Right renal cortex interstitium (tissue), 3 donors: ENCODE measurements around the gene UBXN11. TPM values are rescaled to one million over a fixed set of nuclear protein-coding genes. Genes with fewer than 3 reads are reported as not detected.

Experiments used
- DNase-seq, 3 donors: peaks; one replicate each; pipeline ENCODE4 v3.0.0-alpha.2; 2013; ENCODE audit warnings: low read depth in 3 of 3, low spot score in 2 of 3
- polyA plus RNA-seq, 3 donors: library from polyadenylated mRNA; unstranded; fragments of 120-200 nt; gene quantifications; one replicate each; pipeline ENCODE4 v1.2.1, GENCODE V29; 2013; ENCODE audit not compliant: insufficient read length in 3 of 3

UBXN11 gene
- polyA plus RNA-seq, 3 donors, result 33.2 to 35.5 (median 35.3) TPM

DNA sequence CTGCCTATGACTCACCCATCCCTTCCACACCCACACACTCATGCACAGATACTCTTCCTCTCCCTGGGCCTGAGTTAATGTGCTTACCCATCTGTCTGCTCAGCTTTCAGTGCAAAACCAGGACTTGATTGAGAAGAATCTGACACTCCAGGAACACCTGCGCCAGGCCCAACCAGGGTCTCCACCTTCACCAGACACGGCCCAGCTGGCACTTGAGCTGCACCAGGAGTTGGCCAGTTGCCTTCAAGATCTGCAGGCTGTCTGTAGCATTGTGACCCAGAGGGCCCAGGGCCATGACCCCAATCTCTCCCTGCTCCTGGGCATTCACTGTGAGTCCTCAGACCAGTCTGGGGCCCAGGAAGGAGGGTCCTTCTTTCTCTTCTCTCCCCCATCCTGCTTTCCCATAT, 30.0 kb downstream of the UBXN11 start:
- DNase-seq, result no peak

DNA sequence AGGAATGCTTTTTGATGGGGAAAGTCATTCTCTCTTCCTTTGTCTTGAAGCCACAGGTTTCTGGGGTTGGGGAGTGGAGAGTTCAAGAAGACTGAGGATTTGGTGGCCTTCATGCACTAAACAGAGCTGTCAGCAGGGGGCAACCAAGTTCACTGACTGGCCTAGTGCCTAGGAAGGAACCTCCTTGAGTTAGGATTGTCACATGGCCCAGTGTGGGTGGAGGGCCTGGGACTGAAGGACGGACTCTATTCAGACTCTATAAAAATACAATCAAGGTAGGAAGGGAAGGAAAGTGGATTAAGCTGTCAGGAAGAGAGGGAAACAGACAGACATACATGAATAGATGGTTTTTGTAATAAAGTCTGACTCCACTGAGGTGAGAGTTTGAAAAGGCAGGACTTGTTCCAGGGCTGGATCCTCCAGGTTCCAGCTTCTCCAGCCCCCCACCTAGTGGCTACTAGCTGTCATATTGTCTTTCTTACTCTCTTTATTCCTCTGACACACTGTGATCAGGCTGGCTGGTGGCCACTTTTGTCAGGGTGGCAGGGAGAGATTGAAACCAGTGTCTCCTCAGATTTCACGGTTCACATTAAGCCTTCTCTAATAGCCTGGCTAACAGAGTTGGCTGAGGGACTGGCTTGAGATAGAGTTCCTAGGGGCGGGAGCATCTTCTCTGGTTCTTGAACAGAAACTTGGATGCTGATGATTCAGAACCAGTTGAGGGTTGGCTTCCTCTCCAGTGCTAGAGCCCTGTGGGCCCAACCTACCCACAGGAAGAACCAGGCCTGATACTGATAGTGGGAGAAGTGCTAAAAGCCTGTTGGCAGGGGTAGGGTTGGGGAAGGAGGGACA, 30.6 kb downstream of the UBXN11 start:
- DNase-seq, result peak; percentile 39 to 53 (median 49)

DNA sequence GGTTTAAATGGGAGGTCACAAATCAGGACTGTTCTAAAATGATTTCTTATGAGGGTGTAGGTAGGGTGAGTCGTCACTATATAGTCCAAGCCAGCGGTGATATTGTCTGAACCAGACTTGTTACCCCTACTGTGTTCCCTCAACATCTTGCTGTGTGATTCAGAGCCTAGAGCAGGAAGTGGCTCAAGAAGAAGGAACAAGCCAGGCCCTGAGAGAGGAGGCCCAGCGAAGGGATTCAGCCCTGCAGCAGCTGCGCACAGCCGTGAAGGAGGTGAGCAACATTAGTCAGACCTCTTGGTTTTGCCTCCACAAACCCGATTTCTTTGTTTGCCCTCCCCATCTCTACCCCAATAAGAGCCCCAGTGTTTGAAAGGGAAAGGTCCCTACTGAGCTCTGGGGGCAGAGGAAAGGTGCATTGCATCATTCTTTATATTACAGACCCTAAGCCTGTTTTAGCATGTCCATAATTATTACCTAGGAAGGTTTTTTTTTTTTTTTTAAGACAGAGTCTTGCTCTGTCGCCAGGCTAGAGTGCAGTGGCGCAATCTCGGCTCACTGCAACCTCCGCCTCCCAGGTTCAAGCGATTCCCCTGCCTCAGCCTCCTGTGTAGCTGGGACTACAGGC, 31.5 kb downstream of the UBXN11 start:
- DNase-seq, result no peak

DNA sequence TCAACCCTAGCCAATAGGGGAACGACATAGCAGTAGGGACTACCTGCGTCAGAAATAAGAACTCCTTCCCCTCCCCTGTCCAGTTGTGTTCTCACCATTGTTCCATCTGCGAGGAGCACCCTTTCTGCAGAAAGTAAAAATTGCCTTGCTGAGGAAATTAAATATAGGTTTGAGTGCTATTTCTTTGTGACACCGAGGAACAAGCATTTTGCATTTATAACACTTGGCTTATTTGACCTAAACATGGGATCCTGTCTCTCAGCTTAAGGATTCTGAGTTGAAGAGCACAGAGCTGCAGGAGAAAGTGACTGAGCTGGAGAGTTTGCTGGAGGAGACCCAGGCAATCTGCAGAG, 37.3 kb downstream of the UBXN11 start:
- DNase-seq, result no peak

DNA sequence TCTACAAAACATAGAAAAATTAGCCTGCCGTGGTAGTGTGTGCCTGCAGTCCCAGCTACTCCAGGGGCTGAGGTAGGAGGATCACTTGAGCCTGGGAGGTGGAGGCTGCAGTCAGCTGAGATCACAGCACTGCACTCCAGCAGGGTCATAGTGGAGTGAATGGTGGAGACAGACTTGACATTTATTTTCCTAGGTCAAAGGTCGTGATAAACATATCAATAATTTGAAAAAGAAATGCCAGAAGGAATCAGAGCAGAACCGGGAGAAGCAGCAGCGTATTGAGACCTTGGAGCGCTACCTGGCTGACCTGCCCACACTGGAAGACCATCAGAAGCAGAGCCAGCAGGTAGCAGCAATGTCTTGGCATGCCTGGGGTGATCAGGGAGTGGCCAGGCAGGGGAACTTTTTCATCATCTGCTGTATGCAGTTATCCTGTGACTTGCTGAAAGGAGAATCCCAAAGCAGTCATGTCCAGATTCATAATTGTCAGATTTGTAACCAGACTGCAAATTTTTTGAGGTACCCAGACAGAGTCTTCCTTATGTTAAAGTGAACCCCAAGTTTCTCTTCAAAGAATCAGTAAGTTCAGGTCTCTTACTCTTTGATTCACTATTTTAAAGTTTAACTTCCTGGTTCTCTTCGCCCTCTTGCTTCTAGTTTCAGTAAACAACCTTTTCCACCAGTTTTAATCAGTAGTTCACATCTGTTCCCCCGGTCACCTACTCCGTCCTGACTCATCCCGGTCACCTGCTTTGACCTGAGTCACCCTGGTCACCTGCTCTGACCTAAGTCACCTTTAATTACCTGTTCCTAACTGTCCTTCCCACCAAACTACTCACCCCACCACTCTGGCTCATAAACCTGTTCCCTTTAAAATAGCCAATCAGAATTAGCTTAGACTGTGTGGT, 37.9 kb downstream of the UBXN11 start:
- DNase-seq, result no peak

GRCh38 chr1:26265405-26265804, 41.0 kb downstream of the UBXN11 start:
- DNase-seq, result no peak

DNA sequence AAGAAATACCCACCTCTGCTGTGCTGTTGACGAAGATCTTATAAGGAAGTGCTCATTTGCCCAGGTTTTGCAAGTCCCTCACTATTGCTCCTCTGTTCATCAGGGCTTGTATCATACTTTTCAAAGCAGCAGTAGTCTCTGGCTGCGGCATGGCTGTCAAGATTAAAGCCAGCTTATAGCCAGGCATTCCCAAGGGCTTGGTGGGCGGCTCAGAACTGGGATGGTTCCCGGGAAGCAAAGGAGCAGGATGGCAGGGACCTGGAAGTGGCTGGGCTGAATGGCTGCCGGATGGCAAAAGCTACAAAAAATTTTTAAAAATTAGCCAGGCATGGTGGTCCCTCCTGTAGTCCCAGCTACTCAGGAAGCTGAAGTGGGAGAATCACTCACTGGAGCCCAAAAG, 43.2 kb downstream of the UBXN11 start:
- DNase-seq, result no peak

- no peak for DNase-seq
Observed at GRCh38 chr1:26259578-26259977, 46.9 kb downstream of the UBXN11 start.

DNA sequence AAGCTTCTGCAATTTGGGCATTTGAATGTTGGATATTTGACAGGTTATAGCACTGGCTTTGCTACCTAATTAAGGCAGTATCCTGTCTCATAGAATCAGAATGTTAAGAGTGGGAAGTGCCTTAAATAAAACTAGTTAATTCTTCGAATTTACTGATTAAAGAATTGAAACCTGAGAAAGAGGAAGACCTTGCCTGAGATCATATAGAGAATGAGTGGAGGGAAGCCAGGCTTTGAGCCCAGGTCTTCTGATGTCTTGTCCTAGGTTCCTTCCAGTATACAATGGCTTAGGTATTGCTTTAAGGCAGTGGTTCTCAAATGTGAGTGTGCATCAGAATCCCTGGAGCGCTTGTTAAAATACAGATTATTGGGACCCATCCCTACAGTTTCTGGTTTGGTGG, 47.4 kb downstream of the UBXN11 start:
- no peak for DNase-seq

DNA sequence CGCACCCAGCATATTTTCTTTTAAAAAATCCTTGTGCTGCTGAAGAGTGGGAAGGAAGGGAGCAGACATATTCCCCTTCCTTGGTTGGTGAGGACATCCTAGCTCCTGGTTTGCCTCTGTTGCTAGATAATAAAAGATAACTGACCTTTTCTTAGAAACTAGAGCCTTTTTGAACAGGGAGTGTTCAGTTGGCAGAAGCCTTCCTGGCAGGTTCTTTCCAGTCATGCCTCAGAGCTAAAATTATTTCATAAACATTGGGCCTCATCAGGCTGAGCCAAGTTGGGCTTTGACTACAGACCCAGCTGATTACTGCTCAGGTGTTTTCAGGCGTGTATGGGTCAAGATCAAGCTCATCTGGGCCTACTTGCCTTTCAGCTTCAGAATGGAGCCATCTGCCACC, 49.2 kb downstream of the UBXN11 start:
- no peak for DNase-seq

GRCh38 chr1:26254404-26254803, 52.0 kb downstream of the UBXN11 start:
- no peak for DNase-seq

GRCh38 chr1:26252718-26253117, 53.7 kb downstream of the UBXN11 start:
- DNase-seq, result no peak

- no peak for DNase-seq
Observed at GRCh38 chr1:26239936-26240335, 66.5 kb downstream of the UBXN11 start.

DNA sequence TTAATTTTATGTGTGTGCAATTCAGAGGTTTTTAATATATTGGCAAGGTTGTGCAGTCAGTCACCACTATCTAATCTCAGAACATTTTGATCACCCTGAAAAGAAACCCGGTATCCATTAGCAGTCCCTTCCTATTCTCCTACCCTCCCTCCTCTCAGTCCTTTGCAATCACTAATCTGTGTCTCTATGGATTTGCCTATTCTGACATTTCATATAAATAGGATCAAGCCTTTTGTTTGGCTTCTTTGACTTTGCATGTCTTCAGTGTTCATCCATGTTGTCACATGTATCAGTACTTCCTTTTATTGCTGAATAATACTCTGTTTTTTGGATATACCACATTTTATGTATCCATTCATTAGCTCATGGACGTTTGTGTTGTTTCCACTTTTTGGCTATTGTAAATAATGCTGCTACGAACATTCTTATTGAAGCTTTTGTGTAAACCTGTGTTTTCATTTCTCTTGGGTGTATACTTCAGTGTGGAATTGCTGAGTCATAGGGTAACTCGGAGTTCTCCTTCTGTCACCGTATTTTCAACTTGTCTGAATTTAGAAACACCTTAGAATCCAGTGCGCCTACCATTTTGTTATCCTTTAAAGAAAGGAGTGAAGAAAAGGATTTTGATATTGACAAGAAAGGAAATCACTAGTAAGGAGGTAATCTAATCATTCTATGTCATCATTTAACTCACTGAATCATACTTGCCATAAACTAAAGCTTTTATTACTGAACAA, 69.0 kb downstream of the UBXN11 start:
- DNase-seq, result no peak

DNA sequence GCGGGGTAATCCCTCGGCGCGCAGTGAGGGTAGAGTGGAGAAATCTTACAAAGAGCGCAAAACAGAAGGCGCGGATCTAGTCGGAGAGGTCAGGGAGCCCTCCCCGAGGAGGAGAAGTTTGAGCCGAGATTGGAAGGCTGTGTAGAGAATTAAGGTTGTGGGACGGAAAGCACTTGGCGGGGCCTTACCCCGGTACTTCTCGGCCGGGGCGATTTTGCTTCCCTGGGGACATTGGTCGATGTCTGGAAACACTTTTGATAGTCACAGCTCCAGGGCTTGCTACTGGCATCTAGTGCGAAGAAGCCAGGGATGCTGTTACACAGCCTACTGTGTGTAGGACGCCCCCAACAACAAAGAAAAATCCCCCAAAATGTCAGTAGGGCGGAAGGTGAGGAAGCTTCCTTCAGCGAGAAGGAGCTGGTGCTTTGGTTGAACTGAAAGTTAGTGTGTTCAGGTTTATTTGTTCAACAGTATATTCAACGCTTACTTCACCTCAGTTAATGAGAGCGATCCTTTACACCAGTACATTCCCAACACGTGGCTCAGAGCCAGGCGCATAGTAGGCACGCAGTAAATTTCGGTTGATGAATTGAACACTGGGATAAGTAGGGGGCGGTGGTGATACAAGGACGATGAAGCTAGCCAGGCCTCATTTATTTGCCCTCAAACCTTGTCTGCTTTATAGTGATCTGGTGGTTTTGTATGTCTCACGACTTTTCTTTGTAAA, 71.6 kb downstream of the UBXN11 start:
- DNase-seq, result peak in 1 of 3 donors; percentile 19

- peak; percentile 90 to 92 (median 92) for DNase-seq
Observed at GRCh38 chr1:26233903-26234643, 72.4 kb downstream of the UBXN11 start, which contains the start of gene CEP85. TSS of gene CEP85 (plus strand) at chr1:26234200. CDS start at chr1:26239784, 5,584 bp downstream.
